IPS DF 6.9 (cell line): ENCODE data around the gene RPAP3.

Experiments
- DNase-seq: peaks from one replicate; pipeline ENCODE4 v3.0.0-alpha.2; 2013; ENCODE audit warnings: low read depth, low spot score
- H3K27ac ChIP-seq: one replicate; pipeline ENCODE4 v1.5.1; 2013; ENCODE audit warnings: low read length, control low read depth
- H3K27me3 ChIP-seq: 2 replicates; pipeline ENCODE4 v1.6.1; 2013; ENCODE audit warnings: mild to moderate bottlenecking, low read length; ENCODE audit not compliant: control insufficient read depth, insufficient read depth
- H3K36me3 ChIP-seq: 2 replicates; pipeline ENCODE4 v1.6.1; 2013; ENCODE audit warnings: low read length; ENCODE audit not compliant: control insufficient read depth, insufficient read depth
- H3K4me1 ChIP-seq: 2 replicates; pipeline ENCODE4 v1.6.1; 2013; ENCODE audit warnings: low read length; ENCODE audit not compliant: control insufficient read depth, insufficient read depth
- H3K4me3 ChIP-seq: 2 replicates; pipeline ENCODE4 v1.5.1; 2013; ENCODE audit warnings: mild to moderate bottlenecking, low read length
- H3K9me3 ChIP-seq: 2 replicates; pipeline ENCODE4 v1.6.1; 2013; ENCODE audit warnings: low read length, inconsistent platforms; ENCODE audit not compliant: control insufficient read depth, insufficient read depth
- WGBS: extraction: QIAGEN DNeasy Blood & Tissue Kit; methylation state at CpG from one replicate; pipeline ENCODE4 v1.1.7; 2013; ENCODE audit warnings: mixed read lengths, missing lambda C conversion rate; ENCODE audit not compliant: insufficient read length, insufficient coverage; 5-methylcytosine and 5-hydroxymethylcytosine counted together

The RPAP3 gene

GRCh38 chr12:47705566-47706425, at the start of gene RPAP3:
TSS of gene RPAP3 (minus strand) at chr12:47706030. CDS start at chr12:47702840, 3,190 bp downstream.
- Histone ChIP-seq H3K27me3 (no peaks in the 10 kb centered on the region), H3K27ac (no peak within 1 kb of the TSS), H3K4me1 (no peaks in the 10 kb centered on the region), H3K4me3 (peak within 1 kb of the TSS; percentile 92), H3K36me3 (no peaks in the 10 kb centered on the region), H3K9me3 (no peaks in the 10 kb centered on the region)
- no CpG with 5 or more reads among the region's 66 CpGs for WGBS
- DNase-seq = peak; percentile 78

GRCh38 chr12:47754881-47755280, 49.1 kb upstream of the RPAP3 start:
- H3K4me3 ChIP-seq = no peak overlapping the region
- no peaks in the 10 kb centered on the region for H3K27me3 ChIP-seq
- H3K4me1 ChIP-seq = peaks cover 14% of the 10 kb centered on the region
- DNase-seq = no peak
- no peaks in the 10 kb centered on the region for H3K9me3 ChIP-seq
- WGBS = no CpG with 5 or more reads among the region's 3 CpGs
- no peaks in the 10 kb centered on the region for H3K36me3 ChIP-seq
- no peak overlapping the region for H3K27ac ChIP-seq

- DNase-seq = no peak
- no peaks in the 10 kb centered on the region for H3K27me3 ChIP-seq
- peaks cover 13% of the 10 kb centered on the region for H3K4me1 ChIP-seq
- no peaks in the 10 kb centered on the region for H3K9me3 ChIP-seq
- no peak overlapping the region for H3K4me3 ChIP-seq
- H3K27ac ChIP-seq = no peak overlapping the region
- no CpG with 5 or more reads among the region's 4 CpGs for WGBS
- no peaks in the 10 kb centered on the region for H3K36me3 ChIP-seq
Observed at GRCh38 chr12:47754126-47754525, 48.3 kb upstream of the RPAP3 start.

- WGBS = no CpG with 5 or more reads among the region's 11 CpGs
- no peaks in the 10 kb centered on the region for H3K36me3 ChIP-seq
- H3K4me3 ChIP-seq = no peak overlapping the region
- H3K27me3 ChIP-seq = no peaks in the 10 kb centered on the region
- peaks cover 13% of the 10 kb centered on the region for H3K4me1 ChIP-seq
- DNase-seq = no peak
- H3K9me3 ChIP-seq = no peaks in the 10 kb centered on the region
- no peak overlapping the region for H3K27ac ChIP-seq
Observed at GRCh38 chr12:47753021-47754001, 47.5 kb upstream of the RPAP3 start.

GRCh38 chr12:47752552-47752951, 46.7 kb upstream of the RPAP3 start:
- Histone ChIP-seq H3K4me1 (peaks cover 10% of the 10 kb centered on the region), H3K27ac (no peak overlapping the region), H3K36me3 (no peaks in the 10 kb centered on the region), H3K9me3 (no peaks in the 10 kb centered on the region), H3K4me3 (no peak overlapping the region), H3K27me3 (no peaks in the 10 kb centered on the region)
- WGBS = no CpG with 5 or more reads among the region's 7 CpGs
- DNase-seq = no peak

- H3K9me3 ChIP-seq = no peaks in the 10 kb centered on the region
- no peak overlapping the region for H3K4me3 ChIP-seq
- no CpG with 5 or more reads among the region's 4 CpGs for WGBS
- H3K4me1 ChIP-seq = peaks cover 8% of the 10 kb centered on the region
- no peaks in the 10 kb centered on the region for H3K36me3 ChIP-seq
- no peak overlapping the region for H3K27ac ChIP-seq
- H3K27me3 ChIP-seq = no peaks in the 10 kb centered on the region
- no peak for DNase-seq
Observed at GRCh38 chr12:47752121-47752520, 46.3 kb upstream of the RPAP3 start.

- Histone ChIP-seq H3K27ac (no peak overlapping the region), H3K9me3 (no peaks in the 10 kb centered on the region), H3K4me3 (no peak overlapping the region), H3K36me3 (no peaks in the 10 kb centered on the region), H3K4me1 (peaks cover 8% of the 10 kb centered on the region), H3K27me3 (no peaks in the 10 kb centered on the region)
- no peak for DNase-seq
- WGBS = no CpG with 5 or more reads among the region's 9 CpGs
Observed at GRCh38 chr12:47751561-47751960, 45.7 kb upstream of the RPAP3 start.

- no CpG with 5 or more reads among the region's 19 CpGs for WGBS
- Histone ChIP-seq H3K4me1 (peaks cover 6% of the 10 kb centered on the region), H3K9me3 (no peaks in the 10 kb centered on the region), H3K27ac (no peak overlapping the region), H3K27me3 (no peaks in the 10 kb centered on the region), H3K36me3 (no peaks in the 10 kb centered on the region), H3K4me3 (no peak overlapping the region)
- DNase-seq = no peak
Observed at GRCh38 chr12:47750916-47751470, 45.2 kb upstream of the RPAP3 start.

- WGBS = no CpG with 5 or more reads among the region's 10 CpGs
- DNase-seq = no peak
- Histone ChIP-seq H3K27ac (no peak overlapping the region), H3K27me3 (no peaks in the 10 kb centered on the region), H3K36me3 (no peaks in the 10 kb centered on the region), H3K4me1 (peaks cover 6% of the 10 kb centered on the region), H3K4me3 (no peak overlapping the region), H3K9me3 (no peaks in the 10 kb centered on the region)
Observed at GRCh38 chr12:47750229-47750798, 44.5 kb upstream of the RPAP3 start.

- no peaks in the 10 kb centered on the region for H3K9me3 ChIP-seq
- WGBS = no CpG with 5 or more reads among the region's 3 CpGs
- no peak overlapping the region for H3K4me3 ChIP-seq
- no peaks in the 10 kb centered on the region for H3K27me3 ChIP-seq
- no peak for DNase-seq
- no peak overlapping the region for H3K27ac ChIP-seq
- peaks cover 6% of the 10 kb centered on the region for H3K4me1 ChIP-seq
- no peaks in the 10 kb centered on the region for H3K36me3 ChIP-seq
Observed at GRCh38 chr12:47748899-47749298, 43.1 kb upstream of the RPAP3 start.
